HG03442 (cell line): Measurements from ENCODE around the gene TARP.
A peak's percentile ranks its signal among the peaks of the same experiment; 100 is the strongest.

ENCODE experiments used
- ATAC-seq: cut with Tn5 transposase; IDR thresholded peaks from one replicate; pipeline ENCODE4 v1.9.1; 2021; ENCODE audit warnings: mild to moderate bottlenecking, moderate library complexity; ENCODE audit not compliant: unreplicated experiment

The TARP gene

GRCh38 chr7:38273286-38273995 lies at the start of gene TARP:
Gene TARP, minus strand, starts transcription at chr7:38273636.
- no peak for ATAC-seq

- ATAC-seq: no peak
Measured at GRCh38 chr7:38323156-38323555, 49.7 kb upstream of the TARP start.

GRCh38 chr7:38322461-38322860 lies 49.0 kb upstream of the TARP start:
- ATAC-seq: no peak

- no peak for ATAC-seq
Measured at GRCh38 chr7:38321967-38322366, 48.5 kb upstream of the TARP start.

GRCh38 chr7:38321515-38321944 lies 48.1 kb upstream of the TARP start:
- peak; percentile 35 for ATAC-seq

GRCh38 chr7:38321050-38321449 lies 47.6 kb upstream of the TARP start:
- no peak for ATAC-seq

- no peak for ATAC-seq
Measured at GRCh38 chr7:38319873-38320272, 46.4 kb upstream of the TARP start.

- peak; percentile 82 for ATAC-seq
Measured at GRCh38 chr7:38318803-38319416, 45.5 kb upstream of the TARP start.

GRCh38 chr7:38318241-38318640 lies 44.8 kb upstream of the TARP start:
- no peak for ATAC-seq

GRCh38 chr7:38317515-38317914 lies 44.1 kb upstream of the TARP start:
- no peak for ATAC-seq

GRCh38 chr7:38316733-38317360 lies 43.4 kb upstream of the TARP start:
- no peak for ATAC-seq

- no peak for ATAC-seq
Measured at GRCh38 chr7:38315410-38315809, 42.0 kb upstream of the TARP start.

GRCh38 chr7:38312821-38313220 lies 39.4 kb upstream of the TARP start:
- no peak for ATAC-seq

- peak; percentile 68 for ATAC-seq
Measured at GRCh38 chr7:38311329-38311937, 38.0 kb upstream of the TARP start.

- no peak for ATAC-seq
Measured at GRCh38 chr7:38310591-38311101, 37.2 kb upstream of the TARP start.

- ATAC-seq: no peak
Measured at GRCh38 chr7:38309555-38309954, 36.1 kb upstream of the TARP start.

GRCh38 chr7:38308140-38308539 lies 34.7 kb upstream of the TARP start:
- ATAC-seq: no peak

- no peak for ATAC-seq
Measured at GRCh38 chr7:38307640-38308039, 34.2 kb upstream of the TARP start.

GRCh38 chr7:38306914-38307313 lies 33.5 kb upstream of the TARP start:
- ATAC-seq: no peak

- no peak for ATAC-seq
Measured at GRCh38 chr7:38306171-38306570, 32.7 kb upstream of the TARP start.

- no peak for ATAC-seq
Measured at GRCh38 chr7:38303866-38304265, 30.4 kb upstream of the TARP start.

- ATAC-seq: no peak
Measured at GRCh38 chr7:38300175-38300574, 26.7 kb upstream of the TARP start.
